ENCODE results near the gene ZNF639.
"Not testable (repeated sequence)": the region's sequence is repeated elsewhere in the genome, so short reads cannot be mapped to it uniquely, and the experiment has no call there.

ZNF639 gene, protein sequence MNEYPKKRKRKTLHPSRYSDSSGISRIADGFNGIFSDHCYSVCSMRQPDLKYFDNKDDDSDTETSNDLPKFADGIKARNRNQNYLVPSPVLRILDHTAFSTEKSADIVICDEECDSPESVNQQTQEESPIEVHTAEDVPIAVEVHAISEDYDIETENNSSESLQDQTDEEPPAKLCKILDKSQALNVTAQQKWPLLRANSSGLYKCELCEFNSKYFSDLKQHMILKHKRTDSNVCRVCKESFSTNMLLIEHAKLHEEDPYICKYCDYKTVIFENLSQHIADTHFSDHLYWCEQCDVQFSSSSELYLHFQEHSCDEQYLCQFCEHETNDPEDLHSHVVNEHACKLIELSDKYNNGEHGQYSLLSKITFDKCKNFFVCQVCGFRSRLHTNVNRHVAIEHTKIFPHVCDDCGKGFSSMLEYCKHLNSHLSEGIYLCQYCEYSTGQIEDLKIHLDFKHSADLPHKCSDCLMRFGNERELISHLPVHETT

DNA sequence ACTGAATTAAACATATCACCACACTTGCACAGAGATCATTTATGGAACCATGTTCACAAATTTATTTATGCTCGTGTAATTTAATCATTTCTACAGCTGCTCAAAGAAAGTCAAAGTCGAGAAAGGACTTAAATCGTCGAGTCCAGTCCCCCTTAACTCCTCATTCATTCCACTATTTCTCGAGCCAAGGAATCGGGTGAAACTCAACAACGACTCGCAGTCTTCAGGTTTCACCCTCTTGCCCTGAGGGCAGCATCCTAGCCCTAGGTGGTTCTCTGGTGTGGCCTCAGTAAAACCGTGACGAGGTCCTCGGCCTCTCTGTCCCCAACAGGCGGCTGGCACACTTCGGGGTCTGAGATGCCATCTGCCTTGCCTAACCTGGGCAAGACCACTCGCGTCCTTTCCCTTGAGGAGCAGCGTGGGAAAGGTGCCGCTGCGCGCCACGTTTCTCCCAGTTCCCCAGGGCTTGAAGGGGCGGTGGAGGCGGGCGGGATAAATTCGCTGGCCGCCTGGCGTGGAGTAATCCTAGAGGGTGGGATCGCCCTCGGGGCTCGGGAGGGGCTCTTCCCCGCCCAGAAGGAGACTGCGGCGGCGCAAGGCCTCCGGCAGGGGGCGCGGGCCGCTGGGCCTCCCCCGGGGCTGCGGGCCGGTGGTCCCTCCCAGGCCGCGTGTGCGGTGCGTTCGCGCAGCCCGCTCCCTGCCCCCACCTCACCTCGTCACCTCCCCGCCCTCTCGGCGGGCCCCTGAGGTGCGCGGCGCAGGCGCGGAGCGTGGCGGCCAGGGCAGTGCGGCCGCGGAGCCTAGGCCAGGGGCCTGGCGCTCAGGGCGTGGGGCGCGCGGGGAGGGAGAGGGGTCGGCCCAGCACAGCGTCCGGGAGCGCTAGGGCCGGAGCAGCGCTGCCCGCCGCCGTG, at the start of gene ZNF639:
ZNF639 (plus strand) TSS at position 746 of the 911 bp plus-strand sequence. CDS start 5,263 bp downstream, outside the sequence.
- peak; percentile 64 to 79 (median 77) for DNase-seq (ENCODE audit: low read depth in 4 of 4, low spot score in 1 of 4)

DNA sequence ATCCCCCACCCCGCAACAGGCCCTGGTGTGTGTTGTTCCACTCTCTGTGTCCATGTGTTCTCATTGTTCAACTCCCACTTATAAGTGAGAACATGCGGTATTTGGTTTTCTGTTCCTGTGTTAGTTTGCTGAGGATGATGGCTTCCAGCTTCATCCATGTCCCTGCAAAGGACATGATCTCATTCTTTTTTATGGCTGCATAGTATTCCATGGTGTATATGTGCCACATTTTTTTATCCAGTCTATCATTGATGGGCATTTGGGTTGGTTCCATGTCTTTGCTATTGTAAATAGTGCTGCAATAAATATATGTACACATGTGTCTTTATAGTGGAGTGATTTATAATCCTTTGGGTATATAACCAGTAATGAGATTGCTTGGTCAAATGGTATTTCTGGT, 48.4 kb upstream of the ZNF639 start:
- not testable (repeated sequence) for DNase-seq (ENCODE audit: low read depth in 4 of 4, low spot score in 1 of 4)

DNA sequence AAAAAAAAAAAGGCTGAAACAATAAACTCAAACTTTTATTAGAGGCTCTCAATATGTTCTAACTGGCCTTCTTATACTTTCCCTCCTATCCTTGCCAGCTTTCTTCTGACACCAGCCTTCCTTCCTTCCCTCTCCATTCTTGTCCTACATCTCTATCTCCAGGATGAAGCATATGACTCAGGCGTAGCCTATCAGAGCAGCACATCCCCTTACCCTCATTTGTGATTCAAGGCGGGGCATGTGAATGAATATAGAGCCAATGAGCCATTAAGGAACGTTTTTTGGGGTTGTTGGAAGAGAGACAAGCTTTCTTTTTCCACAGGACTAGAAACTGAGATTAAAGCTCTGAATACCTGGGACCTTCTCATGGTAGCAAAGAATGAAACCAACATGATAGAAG, 46.8 kb upstream of the ZNF639 start:
- DNase-seq (ENCODE audit: low read depth in 4 of 4, low spot score in 1 of 4) = no peak

DNA sequence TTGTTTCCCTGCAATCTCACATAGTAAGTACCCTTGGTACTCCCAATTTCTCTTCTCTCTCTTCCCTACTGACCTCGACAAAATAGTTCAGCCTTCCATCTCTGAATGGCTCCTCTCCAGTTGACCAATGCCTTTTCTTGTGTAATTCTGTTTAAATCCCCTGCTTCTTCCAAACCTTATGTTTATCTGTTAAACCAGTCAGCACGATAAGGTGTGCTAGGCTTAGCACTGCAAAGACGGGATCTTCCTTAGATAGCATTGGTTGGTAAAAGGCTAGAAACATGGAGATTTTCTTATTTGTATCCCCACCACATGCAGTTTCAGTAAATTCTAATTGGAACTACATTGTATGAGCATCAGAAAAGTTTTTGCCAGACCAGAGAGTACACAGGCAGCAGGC, 46.1 kb upstream of the ZNF639 start:
- no peak for DNase-seq (ENCODE audit: low read depth in 4 of 4, low spot score in 1 of 4)

DNA sequence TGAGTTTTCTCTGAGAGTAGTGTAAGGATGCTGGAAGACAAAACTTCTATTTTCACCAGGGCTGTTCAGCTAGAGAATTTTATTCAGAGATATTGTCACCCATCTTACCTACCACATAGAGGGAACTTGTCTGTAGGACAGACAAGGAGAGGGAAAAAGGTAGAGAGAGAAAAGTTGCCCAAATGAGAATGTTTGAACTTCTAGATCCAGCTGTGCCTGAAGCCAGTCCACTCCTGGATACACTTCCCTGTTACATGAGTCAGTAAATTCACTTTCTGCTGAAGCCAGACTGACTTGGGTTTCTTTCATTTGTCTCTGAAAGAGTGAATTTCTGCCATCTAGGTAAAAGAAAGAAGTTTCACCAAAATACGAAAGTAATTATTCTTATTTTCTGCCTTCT, 44.7 kb upstream of the ZNF639 start:
- no peak for DNase-seq (ENCODE audit: low read depth in 4 of 4, low spot score in 1 of 4)

DNA sequence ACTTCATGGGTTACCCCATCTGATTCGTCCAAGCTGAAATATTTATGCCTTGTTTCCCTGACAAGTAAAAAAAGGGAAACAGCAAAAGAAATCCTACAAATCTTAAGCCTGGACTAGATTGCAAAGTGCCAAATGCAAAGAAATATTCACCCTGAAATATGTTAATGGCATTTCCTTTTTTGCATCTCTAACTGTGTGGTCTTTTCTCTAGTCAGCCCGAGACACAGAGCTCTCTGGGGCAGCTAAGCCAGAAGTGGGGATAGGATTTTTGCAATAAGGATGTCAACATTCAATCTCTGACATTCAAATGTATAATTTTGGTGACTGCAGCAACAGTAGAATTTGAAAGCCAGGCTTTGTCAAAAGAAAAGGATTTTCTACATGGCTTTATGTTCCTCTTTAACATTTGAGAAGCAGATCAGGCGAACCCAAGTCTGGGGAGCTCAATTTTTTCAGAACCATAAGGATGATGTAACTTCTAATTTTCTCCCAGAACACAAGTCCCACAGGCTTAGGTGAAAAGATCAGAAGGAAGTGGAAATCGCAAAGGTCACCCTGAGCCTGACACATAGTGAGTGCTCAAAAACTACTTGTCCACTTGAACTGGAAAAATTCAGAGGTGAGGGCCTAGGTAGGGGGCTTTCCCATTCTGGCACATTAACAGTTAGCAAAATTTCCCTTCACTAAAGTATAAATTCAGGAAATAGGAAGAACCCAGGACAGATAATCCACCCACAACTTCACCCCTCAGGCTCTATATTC, 43.7 kb upstream of the ZNF639 start:
- DNase-seq (ENCODE audit: low read depth in 4 of 4, low spot score in 1 of 4) = no peak

DNA sequence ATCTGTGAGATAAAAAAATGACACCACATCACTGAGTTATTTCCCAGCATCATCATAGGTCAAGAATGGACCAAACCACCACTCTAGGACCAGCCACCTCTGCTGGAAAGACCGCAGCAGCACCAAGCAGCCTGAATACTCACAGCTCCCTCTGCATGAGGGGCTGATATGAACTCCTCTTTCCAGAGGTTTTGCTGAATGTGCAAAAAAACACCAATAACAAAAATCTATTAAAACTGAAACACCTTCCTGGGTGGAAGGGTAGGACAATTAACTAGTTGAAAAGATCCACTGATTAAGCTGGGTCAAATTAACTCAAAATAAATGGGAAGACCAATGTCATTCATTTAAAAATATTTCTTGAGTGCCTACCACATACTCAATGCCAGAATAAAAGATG, 43.0 kb upstream of the ZNF639 start:
- no peak for DNase-seq (ENCODE audit: low read depth in 4 of 4, low spot score in 1 of 4)

DNA sequence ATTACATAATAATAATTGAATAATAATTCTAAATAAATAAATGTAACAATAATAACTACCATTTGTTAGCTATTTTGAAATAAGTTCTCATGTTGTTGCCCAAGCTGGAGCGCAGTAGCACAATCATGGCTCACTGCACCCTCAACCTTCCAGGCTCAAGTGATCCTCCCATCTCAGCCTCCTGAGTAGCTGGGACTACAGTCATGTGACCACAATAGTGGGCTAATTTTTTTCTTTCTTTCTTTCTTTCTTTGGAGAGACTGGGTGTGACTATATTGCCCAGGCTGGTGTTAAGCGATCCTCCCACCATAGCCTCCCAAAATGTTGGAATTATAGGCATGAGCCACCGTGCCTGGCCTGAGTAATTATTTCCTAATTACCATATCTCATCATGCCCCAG, 41.0 kb upstream of the ZNF639 start:
- no peak for DNase-seq (ENCODE audit: low read depth in 4 of 4, low spot score in 1 of 4)

DNA sequence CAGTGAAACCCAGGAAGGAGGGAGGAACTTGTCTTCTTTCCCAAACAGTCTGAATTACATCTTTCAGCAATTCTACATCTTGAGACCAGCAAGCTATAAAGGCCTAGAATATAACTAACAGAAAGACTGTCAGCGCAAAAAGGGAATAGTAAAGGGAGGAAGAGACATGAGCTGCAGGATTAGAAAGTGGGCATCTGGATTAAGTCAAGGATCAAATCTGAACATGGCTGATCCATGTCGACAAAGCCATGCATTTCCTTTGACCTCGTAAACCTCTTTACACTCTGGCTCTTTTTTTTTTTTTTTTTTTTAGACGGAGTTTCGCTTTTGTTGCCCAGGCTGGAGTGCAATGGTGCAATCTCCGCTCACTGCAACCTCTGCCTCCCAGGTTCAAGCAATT, 36.5 kb upstream of the ZNF639 start:
- DNase-seq (ENCODE audit: low read depth in 4 of 4, low spot score in 1 of 4) = no peak

DNA sequence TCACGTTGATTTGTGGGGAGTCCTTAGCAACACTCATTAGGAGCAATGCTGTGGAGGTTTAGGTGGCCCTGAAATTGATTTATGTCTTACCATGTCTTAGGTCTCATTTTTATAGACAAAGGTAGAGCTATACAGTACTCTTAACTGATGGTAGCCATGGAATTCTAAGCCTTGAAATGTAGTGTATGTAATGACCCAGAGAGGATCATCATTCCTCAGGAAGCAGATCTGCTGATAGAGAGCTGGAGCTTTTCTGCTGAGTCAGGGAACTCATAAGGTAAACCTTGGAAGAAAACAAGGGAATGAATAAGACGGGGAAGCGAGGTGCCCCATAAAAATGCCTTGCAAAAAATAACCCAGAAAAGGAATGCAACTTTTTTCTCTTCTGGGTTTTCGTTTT, 34.0 kb upstream of the ZNF639 start:
- no peak for DNase-seq (ENCODE audit: low read depth in 4 of 4, low spot score in 1 of 4)

DNA sequence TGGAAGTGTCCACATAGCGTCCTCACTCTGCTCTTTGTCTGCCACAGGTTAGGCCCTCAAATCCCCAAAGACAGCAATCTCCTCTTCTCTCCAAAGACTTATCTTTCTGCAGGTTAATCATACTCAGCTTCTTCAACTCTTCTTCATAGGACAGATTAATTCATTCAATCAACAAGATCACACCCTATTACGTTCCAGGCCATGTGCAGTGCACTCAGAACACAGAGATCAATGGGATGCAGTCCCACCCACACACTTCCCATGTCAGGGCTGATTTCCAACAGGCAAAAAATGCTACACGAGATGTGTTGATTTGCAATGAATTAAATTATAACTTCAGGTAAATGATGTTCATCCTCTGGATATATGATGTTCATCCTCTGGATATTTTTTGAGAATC, 33.5 kb upstream of the ZNF639 start:
- no peak for DNase-seq (ENCODE audit: low read depth in 4 of 4, low spot score in 1 of 4)

DNA sequence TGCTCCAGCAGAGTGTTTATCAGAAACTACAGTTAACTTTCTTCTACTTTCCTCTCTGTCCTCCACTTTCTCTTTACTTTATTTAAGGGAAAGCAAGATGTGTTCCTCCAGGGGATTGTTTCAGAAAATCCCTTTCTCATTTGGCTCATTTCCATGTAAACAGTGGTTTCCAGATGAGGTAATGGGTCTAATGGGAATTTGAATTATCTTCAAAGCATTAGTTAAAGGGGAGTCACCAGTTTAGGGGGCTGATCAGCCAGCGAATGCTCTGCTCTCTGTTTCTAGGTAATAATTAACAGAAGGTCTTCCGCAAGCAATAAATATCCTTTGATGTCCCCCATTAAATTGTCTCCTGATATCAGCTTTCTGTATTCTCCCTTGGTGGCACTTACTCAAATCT, 30.4 kb upstream of the ZNF639 start:
- DNase-seq (ENCODE audit: low read depth in 4 of 4, low spot score in 1 of 4) = no peak

DNA sequence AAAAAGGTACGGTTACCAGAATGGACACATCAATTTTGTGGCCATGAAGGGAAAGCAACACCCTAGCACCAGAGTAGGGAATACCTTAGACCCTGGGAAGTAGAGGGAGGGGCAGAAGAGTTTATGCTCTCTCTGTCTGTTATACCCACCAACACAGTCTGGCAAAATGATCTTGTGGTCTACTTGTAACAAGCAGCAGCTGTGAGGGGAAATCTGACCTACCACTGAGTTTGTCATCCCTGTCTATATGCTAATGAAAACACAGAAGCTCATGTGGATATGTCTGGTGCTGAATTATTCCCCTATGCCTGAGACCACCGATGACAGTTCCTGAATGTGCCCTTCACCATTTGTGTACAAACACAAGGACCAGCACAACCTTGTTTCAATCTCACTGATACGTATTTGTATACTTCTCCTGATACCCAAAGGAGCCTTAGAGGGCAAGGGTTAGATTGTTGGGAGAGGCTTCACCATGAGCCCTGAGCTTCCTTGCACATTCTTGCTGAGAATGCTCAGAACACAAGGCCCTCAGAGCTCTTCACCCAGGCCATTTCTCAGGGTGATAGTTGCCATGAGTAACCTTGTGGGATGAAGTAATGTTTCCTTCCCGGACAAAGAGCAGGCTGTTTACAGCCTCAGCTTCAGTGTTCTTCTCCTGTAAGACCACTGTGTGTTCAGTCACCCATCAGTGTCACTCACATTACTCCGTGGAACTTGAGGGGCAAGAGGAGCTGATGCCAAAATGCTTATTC, 24.7 kb upstream of the ZNF639 start:
- no peak for DNase-seq (ENCODE audit: low read depth in 4 of 4, low spot score in 1 of 4)

DNA sequence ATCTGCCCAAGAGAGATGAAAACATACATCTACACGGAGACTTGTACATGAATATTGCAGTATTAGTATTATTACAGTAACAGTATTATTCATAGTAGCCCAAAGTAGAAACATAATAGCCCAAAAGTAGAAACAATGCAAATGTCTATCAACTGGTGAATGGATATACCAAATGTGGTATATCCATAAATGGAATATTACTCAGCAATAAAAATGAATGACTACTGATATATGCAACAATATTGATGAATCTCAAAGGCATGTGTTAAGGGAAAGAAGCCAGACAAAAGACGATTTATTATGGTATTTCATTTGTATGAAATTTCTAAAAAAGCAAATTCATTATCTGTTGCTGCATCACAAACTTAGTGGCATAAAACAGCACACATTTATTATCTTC, 23.5 kb upstream of the ZNF639 start:
- DNase-seq (ENCODE audit: low read depth in 4 of 4, low spot score in 1 of 4) = no peak

DNA sequence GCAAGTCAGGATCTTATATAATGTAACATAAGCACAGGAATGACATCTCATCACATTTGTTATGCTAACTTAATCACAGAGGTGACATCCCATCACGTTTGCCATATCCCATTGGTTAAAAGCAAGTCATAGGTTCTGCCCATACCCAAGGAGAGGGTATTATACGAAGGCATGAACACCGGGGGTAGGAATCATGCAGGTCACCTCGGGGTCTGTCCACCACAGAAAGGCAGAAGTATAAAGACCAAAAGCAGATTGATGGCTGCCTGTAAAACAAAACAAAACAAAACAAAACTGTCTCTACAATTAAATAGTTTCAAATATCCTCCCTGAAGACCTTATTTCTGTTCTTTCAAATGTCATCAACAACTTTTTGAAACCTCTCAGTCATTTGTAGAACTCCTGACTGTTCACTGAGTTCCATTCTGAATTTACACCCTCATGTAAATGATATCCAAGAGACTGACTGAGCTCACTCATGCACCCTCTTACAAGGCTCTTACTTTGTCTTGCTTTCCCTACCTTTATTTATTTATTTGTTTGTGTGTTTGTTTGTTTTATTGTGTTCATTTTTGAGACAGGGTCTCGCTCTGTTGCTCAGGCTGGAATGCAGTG, 22.7 kb upstream of the ZNF639 start:
- DNase-seq (ENCODE audit: low read depth in 4 of 4, low spot score in 1 of 4) = no peak

DNA sequence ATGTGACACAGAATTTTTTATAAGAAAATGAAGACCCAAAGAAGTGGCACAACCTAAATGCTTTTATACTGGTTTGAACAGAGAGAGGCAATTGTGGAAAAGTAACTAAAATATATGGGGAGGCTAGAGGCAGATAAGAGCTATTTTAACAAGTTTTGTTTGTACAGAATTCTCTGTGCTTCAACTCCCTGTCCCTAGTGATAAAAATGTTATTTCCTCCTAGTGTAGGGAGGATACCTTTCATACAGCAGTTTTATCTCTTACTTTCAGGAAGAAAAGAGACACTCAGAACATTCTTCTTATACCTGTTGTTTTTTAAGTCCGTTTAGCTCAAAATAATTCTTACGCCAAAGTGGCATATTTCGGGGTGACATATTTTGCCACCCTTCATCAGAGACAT, 21.2 kb upstream of the ZNF639 start:
- no peak for DNase-seq (ENCODE audit: low read depth in 4 of 4, low spot score in 1 of 4)

DNA sequence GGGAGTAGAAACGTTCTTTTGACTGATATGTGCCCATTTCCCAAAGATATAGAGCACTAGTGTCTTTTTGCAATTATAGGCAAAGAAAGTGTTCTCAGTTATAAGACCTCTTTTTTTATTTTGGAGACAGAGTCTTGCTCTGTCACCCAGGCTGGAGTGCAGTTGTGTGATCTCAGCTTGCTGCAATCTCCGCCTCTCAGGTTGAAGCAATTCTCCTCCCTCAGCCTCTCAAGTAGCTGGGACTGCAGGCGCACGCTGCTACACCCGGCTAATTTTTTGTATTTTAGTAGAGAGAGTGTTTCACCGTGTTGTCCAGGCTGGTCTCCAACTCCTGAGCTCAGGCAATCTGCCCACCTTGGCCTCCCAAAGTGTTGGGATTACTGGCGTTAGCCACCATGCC, 20.7 kb upstream of the ZNF639 start:
- no peak for DNase-seq (ENCODE audit: low read depth in 4 of 4, low spot score in 1 of 4)

DNA sequence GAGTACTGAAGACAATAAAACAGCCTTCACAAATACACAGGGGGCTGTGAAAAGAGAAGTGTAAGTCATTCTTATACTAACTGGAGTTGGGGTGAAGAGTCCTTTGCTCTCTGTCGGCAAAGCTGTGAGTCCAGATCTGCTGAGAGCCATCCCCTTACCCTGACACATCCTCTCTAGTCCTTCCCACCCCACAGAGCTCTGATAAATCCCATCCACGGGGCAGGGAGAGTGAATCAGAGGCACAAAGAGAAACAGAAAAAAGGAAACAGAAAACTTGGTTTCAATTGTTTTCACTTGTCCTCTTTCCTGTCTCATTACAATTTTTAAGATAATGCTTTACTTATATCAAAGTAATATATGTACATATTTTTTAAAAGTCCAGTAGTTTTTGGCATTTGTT, 18.2 kb upstream of the ZNF639 start:
- no peak for DNase-seq (ENCODE audit: low read depth in 4 of 4, low spot score in 1 of 4)

DNA sequence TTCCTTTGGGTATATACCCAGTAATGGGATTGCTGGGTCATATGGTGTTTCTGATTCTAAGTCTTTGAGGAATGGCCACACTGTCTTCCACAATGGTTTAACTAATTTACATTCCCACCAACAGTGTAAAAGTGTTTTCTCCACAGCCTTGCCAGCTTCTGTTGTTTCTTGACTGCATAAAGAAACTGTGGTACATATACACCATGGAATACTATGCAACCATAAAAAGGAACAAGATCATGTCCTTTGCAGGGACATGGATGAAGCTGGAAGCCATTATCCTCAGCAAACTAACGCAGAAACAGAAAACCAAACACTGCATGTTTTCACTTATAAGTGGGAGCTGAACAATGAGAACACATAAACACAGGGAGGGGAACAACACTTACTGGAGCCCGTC, 15.5 kb upstream of the ZNF639 start:
- DNase-seq (ENCODE audit: low read depth in 4 of 4, low spot score in 1 of 4) = not testable (repeated sequence)

DNA sequence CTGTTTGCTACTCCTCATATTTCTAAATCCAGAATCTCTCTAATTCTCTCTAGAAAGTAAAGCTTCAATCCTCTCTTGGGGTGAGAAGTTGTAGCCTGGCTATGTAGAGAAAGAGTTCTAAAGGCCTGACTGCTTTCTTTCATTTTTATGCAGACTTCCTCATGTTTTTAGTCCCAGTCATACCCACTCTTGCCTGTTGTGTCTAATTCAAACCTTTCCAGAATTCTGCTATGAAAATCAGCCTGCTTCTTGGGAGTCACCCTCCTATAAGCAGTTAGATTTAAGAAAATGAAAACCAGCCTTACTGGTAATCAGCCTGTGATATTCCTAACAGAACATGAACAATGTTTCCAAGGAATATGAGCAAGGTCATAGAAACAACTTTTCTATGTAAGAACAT, 14.8 kb upstream of the ZNF639 start:
- DNase-seq (ENCODE audit: low read depth in 4 of 4, low spot score in 1 of 4) = no peak
